Subcutaneous abdominal adipose tissue (tissue), 5 donors: ENCODE measurements around the gene PKP1.

Experiments used
- H3K27ac ChIP-seq: one replicate; pipeline ENCODE4 v1.7.0; 2013; ENCODE audit warnings: low read depth, mild to moderate bottlenecking, inconsistent platforms, low read length, moderate library complexity
- H3K27me3 ChIP-seq, 5 donors: one replicate each; pipeline ENCODE4 v1.7.0; 2013; ENCODE audit warnings: low read length in 5 of 5, inconsistent platforms in 1 of 5; ENCODE audit not compliant: control insufficient read depth in 5 of 5, insufficient read depth in 4 of 5
- H3K36me3 ChIP-seq, 5 donors: one replicate each; pipeline ENCODE4 v1.7.0; 2013; ENCODE audit warnings: low read length in 5 of 5; ENCODE audit not compliant: control insufficient read depth in 5 of 5, insufficient read depth in 5 of 5
- H3K4me1 ChIP-seq, 5 donors: one replicate each; pipeline ENCODE4 v1.7.0; 2013; ENCODE audit warnings: low read length in 5 of 5, mild to moderate bottlenecking in 3 of 5, moderate library complexity in 1 of 5; ENCODE audit not compliant: control insufficient read depth in 5 of 5, insufficient read depth in 5 of 5
- H3K4me3 ChIP-seq, 5 donors: one replicate each; pipeline ENCODE4 v1.7.0; 2013; ENCODE audit warnings: low read length in 5 of 5, low read depth in 1 of 5
- H3K9ac ChIP-seq, 5 donors: one replicate each; pipeline ENCODE4 v1.7.0; 2013; ENCODE audit warnings: low read length in 5 of 5, mild to moderate bottlenecking in 4 of 5, moderate library complexity in 3 of 5
- H3K9me3 ChIP-seq, 5 donors: one replicate each; pipeline ENCODE4 v1.7.0; 2013; ENCODE audit warnings: low read length in 5 of 5; ENCODE audit not compliant: control insufficient read depth in 5 of 5
- donor health status: healthy.
- donor health status: healthy.
- donor health status: healthy.
- donor health status: healthy.
- donor health status: healthy.

PKP1 gene

GRCh38 chr1:201330541-201330940 is 47.2 kb downstream of the PKP1 start:
- Histone ChIP-seq H3K4me3 (no peak overlapping the region), H3K36me3 (peaks cover 0 to 30% (median 7%) of the 10 kb centered on the region in 5 donors), H3K9me3 (no peaks in the 10 kb centered on the region), H3K4me1 (peaks cover 0 to 12% (median 0%) of the 10 kb centered on the region in 5 donors), H3K27ac (no peak overlapping the region), H3K27me3 (peaks cover 0 to 2% (median 0%) of the 10 kb centered on the region in 5 donors), H3K9ac (no peak overlapping the region)

- no peaks in the 10 kb centered on the region for H3K9me3 ChIP-seq
- H3K4me1 ChIP-seq: peaks cover 0 to 12% (median 0%) of the 10 kb centered on the region in 5 donors
- H3K27me3 ChIP-seq: peaks cover 0 to 2% (median 0%) of the 10 kb centered on the region in 5 donors
- no peak overlapping the region for H3K9ac ChIP-seq
- no peak overlapping the region for H3K27ac ChIP-seq
- no peak overlapping the region for H3K4me3 ChIP-seq
- peaks cover 0 to 23% (median 3%) of the 10 kb centered on the region in 5 donors for H3K36me3 ChIP-seq
Measured at GRCh38 chr1:201331166-201331565, 47.9 kb downstream of the PKP1 start.

DNA sequence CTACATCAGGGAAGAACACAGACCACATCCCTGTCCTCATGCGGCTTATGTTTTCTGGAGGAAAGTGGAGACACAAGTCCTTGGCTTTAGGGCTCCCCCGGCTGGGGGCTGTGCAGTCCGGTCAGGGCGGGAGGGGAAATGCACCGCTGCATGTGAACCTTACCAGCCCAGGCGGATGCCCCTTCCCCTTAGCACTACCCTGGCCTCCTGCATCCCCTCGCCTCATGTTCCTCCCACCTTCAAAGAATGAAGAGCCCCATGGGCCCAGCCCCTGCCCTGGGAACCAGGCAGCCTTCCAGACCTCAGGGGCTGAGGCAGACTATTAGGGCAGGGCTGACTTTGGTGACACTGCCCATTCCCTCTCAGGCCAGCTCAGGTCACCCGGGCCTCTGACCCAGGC is 48.7 kb downstream of the PKP1 start:
- peaks cover 0 to 2% (median 0%) of the 10 kb centered on the region in 5 donors for H3K27me3 ChIP-seq
- H3K27ac ChIP-seq: no peak overlapping the region
- no peak overlapping the region for H3K4me3 ChIP-seq
- no peak overlapping the region for H3K9ac ChIP-seq
- H3K36me3 ChIP-seq: peaks cover 0 to 18% (median 3%) of the 10 kb centered on the region in 5 donors
- peaks cover 0 to 12% (median 0%) of the 10 kb centered on the region in 5 donors for H3K4me1 ChIP-seq
- H3K9me3 ChIP-seq: no peaks in the 10 kb centered on the region

DNA sequence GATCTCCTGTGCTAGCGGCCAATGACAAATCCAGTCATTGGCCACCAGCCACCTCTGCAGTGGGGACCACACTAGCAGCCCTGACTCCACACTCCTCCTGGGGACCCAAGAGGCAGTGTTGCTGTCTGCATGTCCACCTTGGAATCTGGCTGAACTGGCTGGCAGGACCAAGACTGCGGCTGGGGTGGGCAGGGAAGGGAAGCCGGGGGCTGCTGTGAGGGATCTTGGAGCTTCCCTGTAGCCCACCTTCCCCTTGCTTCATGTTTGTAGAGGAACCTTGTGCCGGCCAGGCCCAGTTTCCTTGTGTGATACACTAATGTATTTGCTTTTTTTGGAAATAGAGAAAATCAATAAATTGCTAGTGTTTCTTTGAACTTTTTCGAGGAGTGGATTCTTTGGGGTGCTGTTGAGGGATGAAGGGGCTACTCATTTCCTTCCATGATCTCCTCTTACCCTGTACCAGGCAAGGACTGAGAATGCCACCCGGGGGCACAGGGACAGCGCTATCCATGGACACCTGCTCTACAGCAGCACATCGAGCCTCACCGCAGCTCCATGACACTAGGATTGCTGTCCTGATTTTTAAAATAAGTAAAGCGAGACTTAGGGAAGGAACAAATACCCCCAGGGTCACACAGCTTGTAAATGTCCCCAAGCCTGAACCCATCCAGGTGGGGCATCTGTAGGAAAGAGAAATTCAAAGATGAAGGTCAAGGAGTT is 49.5 kb downstream of the PKP1 start:
- Histone ChIP-seq H3K9ac (no peak overlapping the region), H3K4me3 (no peak overlapping the region), H3K9me3 (no peaks in the 10 kb centered on the region), H3K4me1 (peaks cover 0 to 12% (median 0%) of the 10 kb centered on the region in 5 donors), H3K27ac (no peak overlapping the region), H3K36me3 (peaks cover 0 to 10% (median 0%) of the 10 kb centered on the region in 5 donors), H3K27me3 (peaks cover 0 to 2% (median 0%) of the 10 kb centered on the region in 5 donors)

GRCh38 chr1:201334325-201335173 is 51.2 kb downstream of the PKP1 start:
- no peak overlapping the region for H3K4me3 ChIP-seq
- peaks cover 0 to 2% (median 0%) of the 10 kb centered on the region in 5 donors for H3K36me3 ChIP-seq
- peaks cover 0 to 2% (median 0%) of the 10 kb centered on the region in 5 donors for H3K27me3 ChIP-seq
- no peak overlapping the region for H3K9ac ChIP-seq
- no peak overlapping the region for H3K27ac ChIP-seq
- peaks cover 0 to 12% (median 0%) of the 10 kb centered on the region in 5 donors for H3K4me1 ChIP-seq
- no peaks in the 10 kb centered on the region for H3K9me3 ChIP-seq

GRCh38 chr1:201335174-201335870 is 52.0 kb downstream of the PKP1 start:
- H3K27me3 ChIP-seq: peaks cover 0 to 2% (median 0%) of the 10 kb centered on the region in 5 donors
- H3K9ac ChIP-seq: no peak overlapping the region
- H3K9me3 ChIP-seq: no peaks in the 10 kb centered on the region
- H3K4me1 ChIP-seq: peaks cover 0 to 12% (median 0%) of the 10 kb centered on the region in 5 donors
- H3K4me3 ChIP-seq: no peak overlapping the region
- H3K36me3 ChIP-seq: peaks cover 0 to 2% (median 0%) of the 10 kb centered on the region in 5 donors
- no peak overlapping the region for H3K27ac ChIP-seq

DNA sequence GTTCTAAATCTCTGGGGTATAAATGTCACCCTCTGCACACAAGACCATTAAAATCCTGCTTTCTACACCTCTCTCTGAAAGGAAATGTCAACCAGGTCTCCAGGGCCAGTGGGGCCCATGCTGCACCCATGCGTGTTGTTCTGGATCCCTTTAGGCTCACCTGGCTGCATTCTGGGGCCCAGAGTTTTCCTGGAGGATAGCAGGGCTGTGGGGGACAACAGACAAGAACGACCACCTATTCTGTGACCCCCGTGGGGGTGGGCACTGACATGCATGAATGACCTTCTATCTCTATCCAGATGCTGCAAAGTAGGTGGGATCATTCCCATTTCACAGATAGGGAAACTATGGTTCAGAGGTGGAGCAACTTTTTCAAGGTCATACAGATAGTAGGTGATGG is 52.6 kb downstream of the PKP1 start:
- no peaks in the 10 kb centered on the region for H3K9me3 ChIP-seq
- H3K27me3 ChIP-seq: peaks cover 0 to 2% (median 0%) of the 10 kb centered on the region in 5 donors
- peaks cover 0 to 12% (median 0%) of the 10 kb centered on the region in 5 donors for H3K4me1 ChIP-seq
- H3K36me3 ChIP-seq: no peaks in the 10 kb centered on the region
- no peak overlapping the region for H3K27ac ChIP-seq
- H3K4me3 ChIP-seq: no peak overlapping the region
- no peak overlapping the region for H3K9ac ChIP-seq

DNA sequence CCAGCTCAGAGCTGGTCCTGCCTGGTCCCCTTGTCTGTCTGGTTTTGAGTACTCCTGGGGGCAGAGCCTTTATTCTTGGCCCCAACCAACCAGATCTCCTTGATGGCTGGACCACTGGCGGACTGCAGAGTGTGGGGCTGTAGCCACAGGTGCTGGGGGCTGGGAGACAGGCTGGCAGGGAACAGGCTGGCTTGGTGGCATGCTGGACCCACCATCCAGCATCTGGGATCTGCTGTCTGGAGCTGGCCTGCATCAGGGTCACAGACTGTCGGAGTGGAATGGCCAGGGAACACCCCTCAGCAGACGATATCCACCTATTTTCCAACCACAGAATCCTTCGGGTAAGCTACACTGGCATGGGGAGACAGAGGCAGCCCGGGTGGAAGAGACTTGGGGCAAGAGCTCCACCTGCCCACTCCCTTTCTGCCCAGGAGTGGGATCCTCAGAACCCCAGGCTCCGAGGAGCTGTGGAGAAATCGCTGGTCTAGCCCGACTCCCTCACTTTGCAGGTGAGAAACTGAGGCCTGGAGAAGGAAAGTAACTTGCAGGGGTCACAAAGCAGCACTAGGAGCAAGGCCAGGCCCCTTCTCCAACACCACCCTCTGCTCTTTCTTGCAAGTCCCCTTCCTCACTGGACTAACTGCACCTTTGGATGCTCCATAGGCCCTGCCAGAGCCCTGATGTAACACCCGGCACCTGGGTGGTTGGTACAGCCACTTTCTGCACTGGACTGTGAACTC is 53.6 kb downstream of the PKP1 start:
- Histone ChIP-seq H3K27ac (no peak overlapping the region), H3K27me3 (peaks cover 0 to 2% (median 0%) of the 10 kb centered on the region in 5 donors), H3K36me3 (no peaks in the 10 kb centered on the region), H3K9ac (no peak overlapping the region), H3K4me1 (peaks cover 0 to 12% (median 0%) of the 10 kb centered on the region in 5 donors), H3K9me3 (peaks cover 0 to 7% (median 6%) of the 10 kb centered on the region in 5 donors), H3K4me3 (no peak overlapping the region)

DNA sequence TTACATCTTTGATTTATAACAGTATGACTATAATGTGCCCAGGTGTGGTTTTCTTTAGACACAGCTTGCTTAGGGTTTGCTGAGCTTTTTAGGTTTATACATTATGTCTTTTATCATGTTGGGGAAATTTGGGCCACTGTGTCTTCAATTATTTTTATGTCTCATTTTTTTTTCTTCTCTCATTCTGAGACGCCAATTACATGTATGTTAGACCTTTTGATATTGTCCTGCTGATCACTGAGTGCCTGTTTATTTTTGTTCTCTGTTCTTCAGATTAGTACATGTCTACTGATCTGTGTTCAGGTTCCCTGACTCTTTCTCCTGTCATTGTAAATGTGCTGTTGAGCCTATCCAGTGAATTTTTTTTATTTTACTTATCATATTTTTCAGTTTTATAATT is 58.1 kb downstream of the PKP1 start:
- no peaks in the 10 kb centered on the region for H3K36me3 ChIP-seq
- peaks cover 0 to 5% (median 0%) of the 10 kb centered on the region in 5 donors for H3K4me1 ChIP-seq
- H3K9me3 ChIP-seq: peaks cover 0 to 19% (median 6%) of the 10 kb centered on the region in 5 donors
- H3K27ac ChIP-seq: no peak overlapping the region
- no peak overlapping the region for H3K9ac ChIP-seq
- H3K4me3 ChIP-seq: no peak overlapping the region
- H3K27me3 ChIP-seq: peaks cover 0 to 4% (median 0%) of the 10 kb centered on the region in 5 donors
